ENCODE data around the gene SDC4.
"Not testable (repeated sequence)": the region's sequence is repeated elsewhere in the genome, so short reads cannot be mapped to it uniquely, and the experiment has no call there.

The SDC4 gene

GRCh38 chr20:45363611-45364492 is 15.6 kb upstream of the SDC4 start:
- DNase-seq (ENCODE audit: low read depth in 2 of 2) = no peak

GRCh38 chr20:45362804-45363610 is 14.8 kb upstream of the SDC4 start, which contains the start of gene SYS1:
SYS1 (plus strand) TSS chr20:45363156; CDS start chr20:45363532, 376 bp downstream.
- DNase-seq (ENCODE audit: low read depth in 2 of 2) = peak; percentile 96 to 98

DNA sequence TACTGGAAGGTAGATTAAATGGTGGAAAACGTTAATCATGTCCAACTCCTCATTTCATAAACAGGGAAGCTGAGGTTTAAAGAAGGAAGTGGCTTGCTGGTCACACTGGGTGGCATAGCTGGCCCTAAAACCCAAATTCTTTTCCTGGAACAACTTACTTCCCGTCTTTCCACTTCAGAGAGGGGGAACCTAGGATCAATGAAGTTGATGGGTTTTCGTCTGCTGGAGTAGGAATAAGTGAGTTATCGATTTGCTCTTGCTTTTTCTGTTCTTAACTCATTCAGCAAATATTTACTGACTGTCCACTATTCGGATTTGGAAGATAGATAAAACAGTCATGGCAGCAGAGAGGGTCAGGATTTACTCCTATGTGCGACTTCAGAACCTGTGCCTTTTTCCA is 13.6 kb upstream of the SDC4 start:
- no peak for DNase-seq (ENCODE audit: low read depth in 2 of 2)

GRCh38 chr20:45359406-45360148 is 11.4 kb upstream of the SDC4 start:
- no peak for DNase-seq (ENCODE audit: low read depth in 2 of 2)

DNA sequence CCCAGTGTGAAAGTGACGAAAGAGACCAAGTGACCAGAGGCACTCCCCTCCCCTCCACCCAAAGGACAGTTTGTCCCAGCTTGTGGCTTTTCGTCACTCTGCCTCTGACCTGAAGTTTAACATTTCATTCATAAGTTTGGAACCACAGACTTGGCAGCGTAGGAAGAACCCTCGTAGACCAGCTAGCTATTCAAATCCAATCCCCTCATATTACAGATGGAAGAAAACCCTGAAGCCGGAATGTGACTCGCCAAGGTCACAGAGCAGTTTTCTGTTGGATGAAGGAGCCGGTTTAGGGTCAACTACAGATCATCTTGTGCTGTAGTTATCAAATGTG is 10.8 kb upstream of the SDC4 start:
- no peak for DNase-seq (ENCODE audit: low read depth in 2 of 2)

- DNase-seq (ENCODE audit: low read depth in 2 of 2) = no peak
These were observed 10.3 kb upstream of the SDC4 start for GRCh38 chr20:45358282-45359068.

DNA sequence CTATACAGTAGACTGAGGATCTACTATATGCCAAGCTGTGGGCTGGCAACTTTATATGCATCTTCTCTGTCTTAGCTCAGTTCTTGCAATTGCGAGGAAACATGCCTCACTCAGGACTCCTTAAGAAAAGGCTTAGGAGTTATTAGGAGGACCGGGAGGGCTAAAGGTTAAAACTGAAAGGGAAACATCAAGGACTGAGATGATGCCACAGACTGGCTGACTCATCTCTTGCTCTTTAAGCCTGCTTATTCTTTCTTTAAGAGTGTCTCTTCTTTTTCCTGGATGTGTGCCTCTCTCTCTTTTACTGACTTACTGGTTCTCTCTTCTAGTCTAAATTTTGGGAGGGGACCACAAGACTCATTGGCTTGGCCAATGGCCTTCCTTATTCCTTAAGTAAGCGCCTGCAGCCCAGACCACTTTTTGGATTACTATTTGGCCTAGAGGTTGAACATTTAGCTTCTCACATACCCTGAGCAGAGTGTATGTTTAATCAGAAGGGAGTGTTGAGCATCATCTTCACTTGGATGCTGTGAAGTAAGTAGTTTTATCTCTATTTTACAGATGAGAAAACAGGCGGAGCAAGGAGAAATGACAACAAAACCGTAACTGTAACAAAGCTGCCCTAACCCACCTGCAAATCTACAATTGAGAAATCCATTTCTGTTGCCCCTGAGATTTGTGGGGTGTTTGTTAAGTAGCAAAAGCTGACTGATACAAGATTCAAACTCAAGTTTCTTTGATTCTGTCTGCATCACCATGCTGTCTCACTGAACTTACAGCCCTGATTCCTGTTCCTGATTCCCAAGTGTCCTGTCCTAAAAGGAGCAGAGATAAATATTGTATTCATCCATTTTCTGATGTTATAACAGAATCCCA is 7.2 kb upstream of the SDC4 start:
- DNase-seq (ENCODE audit: low read depth in 2 of 2) = no peak

GRCh38 chr20:45354423-45355208 is 6.4 kb upstream of the SDC4 start:
- no peak for DNase-seq (ENCODE audit: low read depth in 2 of 2)

DNA sequence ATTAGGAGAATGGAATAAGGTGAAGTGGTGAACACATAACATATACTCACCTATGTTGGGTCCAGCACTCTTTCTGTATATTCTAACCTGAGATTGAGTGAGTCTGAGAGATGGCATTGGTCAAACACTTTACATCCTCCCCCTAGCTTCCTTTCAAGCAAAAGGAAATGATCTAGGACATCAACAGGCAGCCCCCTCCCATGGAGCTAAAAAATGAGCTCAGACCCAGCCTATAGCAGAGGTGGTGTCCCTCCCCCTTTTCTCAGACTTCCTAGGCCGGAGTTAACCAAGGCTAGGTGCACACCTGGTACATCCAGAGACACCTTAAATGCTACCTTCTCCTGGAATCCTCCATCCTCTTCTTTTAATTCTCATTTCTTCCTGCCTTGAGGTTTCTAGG is 5.5 kb upstream of the SDC4 start:
- DNase-seq (ENCODE audit: low read depth in 2 of 2) = no peak

- DNase-seq (ENCODE audit: low read depth in 2 of 2) = no peak
These were observed 4.5 kb upstream of the SDC4 start for GRCh38 chr20:45352729-45353128.

DNA sequence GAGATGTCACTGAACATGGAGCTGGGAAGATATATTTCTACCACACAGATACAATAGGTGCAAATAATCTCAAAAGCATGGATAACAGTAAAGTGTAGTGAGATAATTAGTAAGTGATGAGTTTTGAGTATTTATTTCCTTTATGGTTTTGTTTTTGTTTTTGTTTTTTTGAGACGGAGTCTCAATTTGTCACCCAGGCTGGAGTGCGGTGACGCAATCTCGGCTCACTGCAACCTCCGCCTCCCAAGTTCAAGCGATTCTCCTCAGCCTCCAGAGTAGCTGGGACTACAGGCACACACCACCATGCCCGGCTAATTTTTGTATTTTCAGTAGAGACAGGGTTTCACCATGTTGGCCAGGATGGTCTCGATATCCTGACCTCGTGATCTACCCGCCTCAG is 2.6 kb upstream of the SDC4 start:
- not testable (repeated sequence) for DNase-seq (ENCODE audit: low read depth in 2 of 2)

DNA sequence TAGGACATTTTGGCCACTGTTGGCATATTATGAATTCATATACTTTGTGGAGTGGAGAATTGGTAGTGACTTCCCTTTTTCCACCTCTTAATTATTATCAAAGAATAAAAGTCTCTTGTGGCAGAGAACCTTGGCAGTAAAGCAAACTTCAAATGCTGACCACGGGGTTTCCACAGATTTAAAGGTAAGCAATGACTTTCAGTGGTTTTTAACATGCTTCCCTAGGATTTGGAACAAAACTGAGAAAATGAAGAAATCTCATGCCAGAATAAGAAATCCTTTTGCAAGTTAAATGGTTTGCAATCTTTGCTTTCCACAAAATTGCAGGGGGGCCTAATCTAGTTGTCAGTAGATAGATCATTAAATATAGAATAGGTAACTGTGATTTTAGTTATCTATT is 2.0 kb upstream of the SDC4 start:
- no peak for DNase-seq (ENCODE audit: low read depth in 2 of 2)

DNA sequence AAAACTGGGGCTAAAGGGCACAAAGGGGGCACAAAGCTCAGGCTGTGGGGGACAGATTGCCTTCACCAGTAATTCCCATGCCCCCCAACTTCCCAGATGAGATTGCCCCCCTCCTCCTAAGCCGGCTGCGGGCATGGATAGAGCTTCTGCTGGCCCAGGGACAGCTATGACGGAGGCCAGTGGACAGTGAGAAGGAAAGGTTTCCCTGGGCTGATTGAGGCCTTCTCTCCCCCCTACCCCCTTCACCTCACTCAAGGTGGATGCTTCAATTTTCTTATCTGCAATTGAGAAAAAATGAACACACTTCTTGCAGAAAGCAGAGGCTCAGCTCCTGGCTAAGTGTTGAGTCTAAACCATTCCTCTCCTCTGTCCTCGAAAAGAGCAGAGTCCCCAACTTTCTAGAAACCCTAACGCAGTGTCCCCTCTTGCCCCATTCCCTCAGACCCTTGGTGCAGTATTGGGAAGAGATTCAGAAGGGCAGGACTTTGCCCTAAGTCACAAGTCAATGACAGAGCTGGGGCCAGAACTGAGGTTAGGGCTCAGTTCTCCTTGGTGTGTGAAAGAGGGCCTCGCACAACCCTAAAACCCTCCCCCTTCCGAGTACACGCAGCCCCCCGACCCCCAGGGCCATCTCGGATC is 808 bp downstream of the SDC4 start:
- no peak for DNase-seq (ENCODE audit: low read depth in 2 of 2)

- no peak for DNase-seq (ENCODE audit: low read depth in 2 of 2)
These were observed 1.4 kb downstream of the SDC4 start for GRCh38 chr20:45346851-45347250.

DNA sequence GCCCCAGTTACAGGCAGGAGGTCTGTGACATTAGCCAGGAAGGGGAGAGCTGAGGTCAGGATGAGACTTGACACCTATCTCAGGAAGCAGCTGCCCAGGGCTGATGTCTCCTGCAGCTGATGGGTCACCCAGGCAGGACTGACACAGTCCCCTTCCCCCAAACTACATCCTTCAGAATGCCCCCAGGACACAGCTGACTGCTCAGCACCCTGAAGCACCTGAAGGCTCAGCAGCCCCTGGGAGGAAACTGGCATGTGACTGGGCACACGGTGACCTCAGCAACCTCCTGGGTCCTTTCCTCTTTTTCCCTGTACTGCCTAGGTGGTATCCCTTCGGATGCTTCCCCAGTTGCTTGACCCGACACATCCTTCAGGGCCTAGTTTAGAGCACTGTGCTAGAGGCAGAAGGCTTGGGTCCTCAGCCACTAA is 1.9 kb downstream of the SDC4 start:
- no peak for DNase-seq (ENCODE audit: low read depth in 2 of 2)

GRCh38 chr20:45345104-45345936 is 2.9 kb downstream of the SDC4 start:
- DNase-seq (ENCODE audit: low read depth in 2 of 2) = no peak

GRCh38 chr20:45344168-45344860 is 3.9 kb downstream of the SDC4 start:
- no peak for DNase-seq (ENCODE audit: low read depth in 2 of 2)

All from stimulated activated CD8-positive, alpha-beta memory T cell treated with anti-CD3 and anti-CD28 coated beads, Interleukin-7, amount 100 ng/mL, for 4 hours (primary cell).